CD14-positive monocyte (primary cell): ENCODE results near the gene HAP1. TPM values are rescaled to one million over a fixed set of nuclear protein-coding genes. Genes with fewer than 3 reads are reported as not detected.

Source experiments
- DNase-seq, 3 donors: peaks; one replicate each; pipeline ENCODE4 v3.0.0-alpha.2; 2011 to 2022
- H2AFZ ChIP-seq: 2 replicates; pipeline ENCODE4 v1.6.0; 2012; ENCODE audit warnings: mild to moderate bottlenecking, low read depth, low read length, inconsistent platforms; ENCODE audit not compliant: insufficient read depth, poor library complexity, severe bottlenecking
- H3K27ac ChIP-seq, 2 donors: 1 replicate in 1 of 2; 2 replicates in 1 of 2; pipeline ENCODE4 v1.5.1; 2012 to 2013; ENCODE audit warnings: low read length in 2 of 2, control low read depth in 1 of 2, inconsistent platforms in 1 of 2, low read depth in 1 of 2, mild to moderate bottlenecking in 1 of 2
- H3K27me3 ChIP-seq, 2 donors: one replicate each; pipeline versions ENCODE4 v1.6.0 to v1.6.1; 2011 to 2013; ENCODE audit warnings: low read length in 2 of 2; ENCODE audit not compliant: control insufficient read depth in 2 of 2, insufficient read depth in 2 of 2
- H3K36me3 ChIP-seq, 2 donors: replicated peaks in 1 of 2; 1 replicate in 1 of 2; 2 replicates in 1 of 2; pipeline versions ENCODE4 v1.5.1 to v1.6.1; 2012 to 2013; ENCODE audit warnings: low read length in 2 of 2, control low read depth in 1 of 2, inconsistent platforms in 1 of 2, mild to moderate bottlenecking in 1 of 2; ENCODE audit not compliant: insufficient read depth in 2 of 2, control insufficient read depth in 1 of 2
- H3K4me1 ChIP-seq, 2 donors: 1 replicate in 1 of 2; 2 replicates in 1 of 2; pipeline versions ENCODE4 v1.5.1 to v1.6.1; 2012 to 2013; ENCODE audit warnings: low read length in 2 of 2, control low read depth in 1 of 2, inconsistent platforms in 1 of 2, mild to moderate bottlenecking in 1 of 2, moderate library complexity in 1 of 2; ENCODE audit not compliant: insufficient read depth in 2 of 2, control insufficient read depth in 1 of 2
- H3K4me2 ChIP-seq: replicated peaks from 2 replicates; pipeline ENCODE3; 2012; ENCODE audit warnings: low read length, moderate library complexity, mild to moderate bottlenecking; ENCODE audit not compliant: poor library complexity, severe bottlenecking; ENCODE audit errors: extremely low read depth
- H3K4me3 ChIP-seq, 3 experiments: fragments of 200-600 bp in 1 of 3; sonication (generic) in 1 of 3; replicated peaks in 1 of 3; 1 replicate in 2 of 3; 2 replicates in 1 of 3; pipeline ENCODE4 v1.5.1; 2011 to 2013; ENCODE audit warnings: low read length in 3 of 3, mild to moderate bottlenecking in 3 of 3, control low read depth in 2 of 3, low read depth in 2 of 3, inconsistent platforms in 1 of 3, moderate library complexity in 1 of 3
- H3K79me2 ChIP-seq: 2 replicates; pipeline ENCODE4 v1.6.0; 2012; ENCODE audit warnings: mild to moderate bottlenecking, control low read depth, inconsistent platforms, low read length, moderate library complexity; ENCODE audit not compliant: insufficient read depth
- H3K9ac ChIP-seq: 2 replicates; pipeline ENCODE4 v1.6.0; 2017; ENCODE audit warnings: low read length, mild to moderate bottlenecking; ENCODE audit not compliant: insufficient read depth, poor library complexity, severe bottlenecking
- H3K9me3 ChIP-seq, 2 donors: replicated peaks in 1 of 2; 1 replicate in 1 of 2; 2 replicates in 1 of 2; pipeline versions ENCODE4 v1.5.1 to v1.6.1; 2012 to 2013; ENCODE audit warnings: low read length in 2 of 2, control low read depth in 1 of 2; ENCODE audit not compliant: control insufficient read depth in 1 of 2, insufficient read depth in 1 of 2
- H4K20me1 ChIP-seq: 2 replicates; pipeline ENCODE4 v1.6.0; 2012; ENCODE audit warnings: mild to moderate bottlenecking, low read length, control low read depth, moderate library complexity; ENCODE audit not compliant: insufficient read depth
- H3K27ac Mint-ChIP-seq, 7 donors: one replicate each; pipeline ENCODE4 v1.8.0; 2020; ENCODE audit warnings: mild to moderate bottlenecking in 7 of 7, mixed read lengths in 7 of 7, moderate library complexity in 6 of 7, inconsistent platforms in 2 of 7
- H3K27me3 Mint-ChIP-seq, 3 donors: one replicate each; pipeline ENCODE4 v1.8.0; 2021 to 2022; ENCODE audit warnings: low read depth in 3 of 3, mild to moderate bottlenecking in 3 of 3, mixed read lengths in 3 of 3, moderate library complexity in 3 of 3, inconsistent platforms in 1 of 3
- H3K36me3 Mint-ChIP-seq, 2 donors: one replicate each; pipeline ENCODE4 v1.8.0; 2020; ENCODE audit warnings: mixed read lengths in 2 of 2, inconsistent platforms in 1 of 2, mild to moderate bottlenecking in 1 of 2
- H3K4me1 Mint-ChIP-seq: one replicate; pipeline ENCODE4 v1.8.0; 2020; ENCODE audit warnings: mild to moderate bottlenecking, mixed read lengths
- H3K4me3 Mint-ChIP-seq, 2 donors: one replicate each; pipeline ENCODE4 v1.8.0; 2020; ENCODE audit warnings: mild to moderate bottlenecking in 2 of 2, mixed read lengths in 2 of 2, moderate library complexity in 1 of 2
- H3K9me3 Mint-ChIP-seq, 7 donors: one replicate each; pipeline ENCODE4 v1.8.0; 2020 to 2022; ENCODE audit warnings: mixed read lengths in 7 of 7, mild to moderate bottlenecking in 6 of 7, moderate library complexity in 6 of 7, inconsistent platforms in 2 of 7
- CTCF ChIP-seq: fragments of 200-600 bp; IDR thresholded peaks from one replicate; pipeline ENCODE4 v1.8.0; 2022; ENCODE audit warnings: antibody characterized with exemption, mild to moderate bottlenecking
- WGBS: methylation state at CpG from one replicate; pipeline ENCODE4 v1.1.5; 2013; ENCODE audit warnings: missing lambda C conversion rate; ENCODE audit not compliant: insufficient coverage; 5-methylcytosine and 5-hydroxymethylcytosine counted together
- intact Hi-C, 2 donors: fragments of 100-400 bp; cut with micrococcal nuclease; formaldehyde crosslinking; loops; one replicate each; pipeline versions ENCODE4 v1.15.0 to v1.15.1; 2023
- polyA plus RNA-seq, 3 donors: library from polyadenylated mRNA; depleted of rRNA in 1 of 3; unstranded in 2 of 3; stranded (reverse) in 1 of 3; fragments of 300-500 nt in 2 of 3; fragments of >200 nt in 1 of 3; fragmentation: Illumina TruSeq in 2 of 3; gene quantifications; 1 replicate in 2 of 3; 2 replicates in 1 of 3; pipeline ENCODE4 v1.2.3, GENCODE V29; 2012 to 2021

HAP1 gene
- polyA plus RNA-seq, 3 donors: not detected

GRCh38 chr17:41678907-41679739, 55.3 kb downstream of the HAP1 start:
- Mint-ChIP-seq H3K27me3 (peaks cover 0 to 3% (median 0%) of the 10 kb centered on the region in 3 donors), H3K27ac (peak overlapping the region; percentile 98 to 99 (median 99)), H3K4me1 (peaks cover 58% of the 10 kb centered on the region), H3K36me3 (peaks cover 0 to 2% of the 10 kb centered on the region in 2 donors), H3K9me3 (peaks cover 0 to 3% (median 0%) of the 10 kb centered on the region in 7 donors), H3K4me3 (peak overlapping the region; percentile 81 to 93)
- DNase-seq: peak; percentile 78 to 88 (median 84)
- no peaks in the 10 kb centered on the region for H3K36me3 ChIP-seq
- H3K27ac ChIP-seq: peak overlapping the region; percentile 89 to 93
- intact Hi-C loops: loop anchor here in 1 of 2 donors (5.0 kb wide), 1 partner anchor 182 kb away; no protein-coding TSS in a partner anchor
- no peaks in the 10 kb centered on the region for H3K9me3 ChIP-seq
- peaks cover 35 to 61% of the 10 kb centered on the region in 2 donors for H3K4me1 ChIP-seq
- peak overlapping the region; percentile 69 for H3K4me2 ChIP-seq
- H4K20me1 ChIP-seq: no peaks in the 10 kb centered on the region
- peak overlapping the region; percentile 72 for H2AFZ ChIP-seq
- H3K9ac ChIP-seq: peak overlapping the region; percentile 60
- no peaks in the 10 kb centered on the region for H3K27me3 ChIP-seq
- peak overlapping the region; percentile 36 to 75 (median 72) for H3K4me3 ChIP-seq
- TF ChIP-seq CTCF: peak; percentile 42
- H3K79me2 ChIP-seq: no peaks in the 10 kb centered on the region
- 0% methylated on average over 5 of the region's 6 CpGs for WGBS

GRCh38 chr17:41678411-41678906, 56.0 kb downstream of the HAP1 start:
- H3K27ac Mint-ChIP-seq: peak overlapping the region; percentile 98 to 99 (median 99)
- H3K27me3 Mint-ChIP-seq: peaks cover 0 to 3% (median 0%) of the 10 kb centered on the region in 3 donors
- peak overlapping the region; percentile 89 to 93 for H3K27ac ChIP-seq
- H3K36me3 Mint-ChIP-seq: peaks cover 0 to 2% of the 10 kb centered on the region in 2 donors
- no peaks in the 10 kb centered on the region for H3K27me3 ChIP-seq
- peak overlapping the region; percentile 69 for H3K4me2 ChIP-seq
- H4K20me1 ChIP-seq: no peaks in the 10 kb centered on the region
- no peaks in the 10 kb centered on the region for H3K79me2 ChIP-seq
- H3K4me3 ChIP-seq: peak overlapping the region; percentile 36 to 75 (median 72)
- peaks cover 0 to 3% (median 0%) of the 10 kb centered on the region in 7 donors for H3K9me3 Mint-ChIP-seq
- peak overlapping the region; percentile 60 for H3K9ac ChIP-seq
- no peak for TF ChIP-seq CTCF
- intact Hi-C loops: loop anchor here in 1 of 2 donors (5.0 kb wide), 1 partner anchor 181 kb away; no protein-coding TSS in a partner anchor
- peak overlapping the region; percentile 81 to 93 for H3K4me3 Mint-ChIP-seq
- H3K9me3 ChIP-seq: no peaks in the 10 kb centered on the region
- H3K36me3 ChIP-seq: no peaks in the 10 kb centered on the region
- DNase-seq: no peak
- WGBS: no CpG with 5 or more reads among the region's 2 CpGs
- peak overlapping the region; percentile 72 for H2AFZ ChIP-seq
- H3K4me1 Mint-ChIP-seq: peaks cover 60% of the 10 kb centered on the region
- H3K4me1 ChIP-seq: peaks cover 38 to 64% of the 10 kb centered on the region in 2 donors
